ENCODE measurements around the gene RMDN2.
A peak's percentile ranks its signal among the peaks of the same experiment; 100 is the strongest.

Gene RMDN2

GRCh38 chr2:38021589-38021988 is 96.5 kb downstream of the RMDN2 start:
- DNase-seq: no peak
- TF ChIP-seq POLR2A (IDR thresholded peaks at IDR 0.05; ENCODE audit: low read length) (no peak), GATA1 (IDR thresholded peaks at IDR 0.05; ENCODE audit: low read depth, low read length) (no peak)

- TF ChIP-seq GATA1 (IDR thresholded peaks at IDR 0.05; ENCODE audit: low read depth, low read length) (no peak), POLR2A (IDR thresholded peaks at IDR 0.05; ENCODE audit: low read length) (no peak)
- no peak for DNase-seq
Observed at GRCh38 chr2:38026846-38027245, 101.8 kb downstream of the RMDN2 start.

- no peak for TF ChIP-seq POLR2A (IDR thresholded peaks at IDR 0.05; ENCODE audit: low read length)
- TF ChIP-seq GATA1 (IDR thresholded peaks at IDR 0.05; ENCODE audit: low read depth, low read length): no peak
- DNase-seq: no peak
Observed at GRCh38 chr2:38028829-38029228, 103.7 kb downstream of the RMDN2 start.

GRCh38 chr2:38029512-38029911 is 104.4 kb downstream of the RMDN2 start:
- TF ChIP-seq GATA1 (IDR thresholded peaks at IDR 0.05; ENCODE audit: low read depth, low read length) (no peak), POLR2A (IDR thresholded peaks at IDR 0.05; ENCODE audit: low read length) (no peak)
- DNase-seq: no peak

- no peak for DNase-seq
- TF ChIP-seq POLR2A (IDR thresholded peaks at IDR 0.05; ENCODE audit: low read length): no peak
- TF ChIP-seq GATA1 (IDR thresholded peaks at IDR 0.05; ENCODE audit: low read depth, low read length): no peak
Observed at GRCh38 chr2:38030635-38031355, 105.7 kb downstream of the RMDN2 start.

- DNase-seq: no peak
- no peak for TF ChIP-seq GATA1 (IDR thresholded peaks at IDR 0.05; ENCODE audit: low read depth, low read length)
- TF ChIP-seq POLR2A (IDR thresholded peaks at IDR 0.05; ENCODE audit: low read length): no peak
Observed at GRCh38 chr2:38032946-38033345, 107.9 kb downstream of the RMDN2 start.

GRCh38 chr2:38033646-38034045 is 108.6 kb downstream of the RMDN2 start:
- TF ChIP-seq GATA1 (IDR thresholded peaks at IDR 0.05; ENCODE audit: low read depth, low read length) (no peak), POLR2A (IDR thresholded peaks at IDR 0.05; ENCODE audit: low read length) (no peak)
- DNase-seq: no peak

GRCh38 chr2:38035968-38036367 is 110.9 kb downstream of the RMDN2 start:
- DNase-seq: no peak
- TF ChIP-seq POLR2A (IDR thresholded peaks at IDR 0.05; ENCODE audit: low read length): no peak
- no peak for TF ChIP-seq GATA1 (IDR thresholded peaks at IDR 0.05; ENCODE audit: low read depth, low read length)

- TF ChIP-seq GATA1 (IDR thresholded peaks at IDR 0.05; ENCODE audit: low read depth, low read length) (no peak), POLR2A (IDR thresholded peaks at IDR 0.05; ENCODE audit: low read length) (no peak)
- DNase-seq: no peak
Observed at GRCh38 chr2:38037325-38037724, 112.2 kb downstream of the RMDN2 start.

GRCh38 chr2:38037757-38038621 is 112.9 kb downstream of the RMDN2 start:
- no peak for TF ChIP-seq GATA1 (IDR thresholded peaks at IDR 0.05; ENCODE audit: low read depth, low read length)
- no peak for TF ChIP-seq POLR2A (IDR thresholded peaks at IDR 0.05; ENCODE audit: low read length)
- DNase-seq: peak in 1 of 2 experiments; percentile 7

GRCh38 chr2:38038682-38039081 is 113.6 kb downstream of the RMDN2 start:
- DNase-seq: no peak
- no peak for TF ChIP-seq POLR2A (IDR thresholded peaks at IDR 0.05; ENCODE audit: low read length)

GRCh38 chr2:38039121-38039910 is 114.2 kb downstream of the RMDN2 start:
- no peak for DNase-seq
- TF ChIP-seq GATA1 (IDR thresholded peaks at IDR 0.05; ENCODE audit: low read depth, low read length) (no peak), POLR2A (IDR thresholded peaks at IDR 0.05; ENCODE audit: low read length) (no peak)

GRCh38 chr2:38045811-38046210 is 120.7 kb downstream of the RMDN2 start:
- DNase-seq: no peak
- TF ChIP-seq POLR2A (IDR thresholded peaks at IDR 0.05; ENCODE audit: low read length) (no peak), GATA1 (IDR thresholded peaks at IDR 0.05; ENCODE audit: low read depth, low read length) (no peak)

GRCh38 chr2:38056216-38056615 is 131.1 kb downstream of the RMDN2 start:
- TF ChIP-seq GATA1 (IDR thresholded peaks at IDR 0.05; ENCODE audit: low read depth, low read length): no peak
- no peak for TF ChIP-seq POLR2A (IDR thresholded peaks at IDR 0.05; ENCODE audit: low read length)
- no peak for DNase-seq
